ENCODE measurements around the gene CYP51A1. TPM values are rescaled to one million over a fixed set of nuclear protein-coding genes. Genes with fewer than 3 reads are reported as not detected.

Gene CYP51A1
- polyA plus RNA-seq, 1 experiment: 9.1 TPM

DNA sequence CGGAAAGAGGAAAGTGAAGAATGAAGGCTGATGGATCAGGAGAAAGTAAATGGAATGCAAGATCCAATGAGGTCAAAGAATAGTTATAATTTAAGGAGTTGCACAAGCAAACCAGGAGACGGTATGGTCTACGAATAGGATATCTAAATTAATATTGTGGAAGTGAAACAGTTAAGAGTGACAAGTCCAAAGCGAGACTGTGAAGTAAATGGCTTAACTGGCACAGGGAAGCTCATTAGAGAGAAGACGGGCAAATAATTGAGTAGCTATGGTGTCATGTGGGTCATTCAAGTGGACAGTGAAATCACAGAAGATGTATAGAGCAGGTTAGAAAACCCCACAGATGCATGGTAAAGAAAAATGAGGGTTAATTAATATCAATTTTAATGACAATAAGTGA is 3.2 kb downstream of the CYP51A1 start:
- no peak for DNase-seq (ENCODE audit: low read depth, low spot score)
- Histone ChIP-seq H3K27ac (ENCODE audit: low read depth, low read length) (no peak overlapping the region), H3K27me3 (ENCODE audit: control insufficient read depth, insufficient read depth, low read length) (no peaks in the 10 kb centered on the region), H3K4me3 (ENCODE audit: low read depth, low read length) (no peak overlapping the region), H3K9me3 (ENCODE audit: control insufficient read depth, insufficient read depth, low read length) (no peaks in the 10 kb centered on the region)
- TF ChIP-seq CTCF (IDR thresholded peaks at IDR 0.05; ENCODE audit: low read depth, low read length): no peak
- POLR2A ChIA-PET: no interaction called here
- CTCF ChIA-PET: interaction anchor here (0.7 to 2.5 kb wide), 4 partner anchors 178 to 535 kb away, joined by 3 to 9 read pairs (median 6); partner anchors contain the start of genes GATAD1 and MTERF1

DNA sequence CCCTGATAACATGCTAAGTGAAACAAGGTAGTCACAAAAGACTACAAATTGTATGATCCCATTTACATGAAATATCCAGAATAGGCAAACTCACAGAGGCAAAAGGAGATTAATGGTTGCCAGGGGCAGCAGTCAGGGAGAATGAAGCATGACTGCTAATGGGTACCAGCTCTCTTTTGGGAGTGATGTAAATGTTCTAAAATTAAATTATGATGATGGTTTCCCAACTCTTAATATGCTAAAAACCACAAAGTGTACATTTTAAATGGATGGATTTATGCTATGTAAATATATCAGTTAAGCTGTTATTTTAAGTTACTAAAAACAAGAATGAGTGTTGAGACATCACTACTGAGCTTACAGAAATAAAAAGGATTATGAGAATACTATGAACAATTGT is 12.6 kb downstream of the CYP51A1 start:
- no peak for DNase-seq (ENCODE audit: low read depth, low spot score)
- H3K27me3 ChIP-seq (ENCODE audit: control insufficient read depth, insufficient read depth, low read length): no peaks in the 10 kb centered on the region
- no peak overlapping the region for H3K27ac ChIP-seq (ENCODE audit: low read depth, low read length)
- ChIA-PET CTCF (no interaction called here), POLR2A (no interaction called here)
- H3K9me3 ChIP-seq (ENCODE audit: control insufficient read depth, insufficient read depth, low read length): peaks cover 3% of the 10 kb centered on the region; the same call in 1 of the 2 replicates
- TF ChIP-seq CTCF (IDR thresholded peaks at IDR 0.05; ENCODE audit: low read depth, low read length): no peak
- H3K4me3 ChIP-seq (ENCODE audit: low read depth, low read length): no peak overlapping the region

DNA sequence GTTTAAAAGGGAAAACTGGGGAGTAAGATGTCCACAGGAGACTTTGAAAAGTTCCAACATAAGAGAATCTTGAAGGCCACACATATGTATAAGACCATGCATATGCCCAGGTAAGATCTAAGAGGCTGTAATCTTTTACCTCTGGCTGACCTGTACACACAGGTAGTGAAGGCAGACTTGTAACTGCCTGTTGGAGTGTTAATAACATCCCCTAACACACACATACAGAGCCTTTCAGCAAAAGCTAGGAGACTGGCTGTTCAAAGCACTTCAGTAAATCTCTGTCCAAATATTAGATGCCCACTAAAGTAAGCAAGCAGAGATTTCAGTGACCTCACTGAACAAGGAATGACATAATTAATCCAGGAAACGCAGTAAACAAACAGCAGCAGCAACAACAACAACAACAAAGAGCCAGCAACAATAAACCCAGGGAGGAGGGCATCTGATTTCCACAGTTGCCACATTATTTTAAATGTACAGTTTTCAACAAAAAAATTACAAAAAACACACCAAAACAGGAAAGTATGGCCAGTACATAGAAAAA is 15.0 kb downstream of the CYP51A1 start:
- H3K27ac ChIP-seq (ENCODE audit: low read depth, low read length): no peak overlapping the region
- CTCF ChIA-PET: no interaction called here
- H3K27me3 ChIP-seq (ENCODE audit: control insufficient read depth, insufficient read depth, low read length): no peaks in the 10 kb centered on the region
- DNase-seq (ENCODE audit: low read depth, low spot score): no peak
- POLR2A ChIA-PET: no interaction called here
- no peak overlapping the region for H3K4me3 ChIP-seq (ENCODE audit: low read depth, low read length)
- TF ChIP-seq CTCF (IDR thresholded peaks at IDR 0.05; ENCODE audit: low read depth, low read length): no peak
- H3K9me3 ChIP-seq (ENCODE audit: control insufficient read depth, insufficient read depth, low read length): peaks cover 3% of the 10 kb centered on the region; the same call in 1 of the 2 replicates

DNA sequence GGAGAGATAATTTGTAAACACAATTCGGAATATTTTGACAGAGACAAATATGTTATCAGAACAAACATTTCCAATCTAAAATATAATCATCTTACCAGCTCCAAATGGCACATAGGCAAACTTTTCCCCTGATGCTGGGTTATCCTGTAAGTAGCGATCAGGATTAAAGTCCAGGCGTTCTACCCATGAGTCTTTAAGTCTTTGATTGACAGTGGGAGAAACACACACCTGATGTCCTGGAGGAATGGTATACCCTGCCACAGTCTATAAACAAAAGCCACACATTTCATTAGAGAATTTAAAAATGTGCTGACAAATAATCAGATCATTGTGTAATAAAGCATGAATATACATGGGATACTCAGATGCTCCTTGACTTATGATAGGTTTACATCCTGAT is 17.3 kb downstream of the CYP51A1 start:
- no peak for TF ChIP-seq CTCF (IDR thresholded peaks at IDR 0.05; ENCODE audit: low read depth, low read length)
- ChIA-PET POLR2A (no interaction called here), CTCF (interaction anchor here (1.4 kb wide), 1 partner anchor 62 kb away, joined by 3 read pairs; the partner anchor contains the start of gene LRRD1)

GRCh38 chr7:92115821-92116220 is 18.5 kb downstream of the CYP51A1 start:
- ChIA-PET CTCF (interaction anchor here (0.6 to 1.4 kb wide), 4 partner anchors 12 to 332 kb away, joined by 3 to 5 read pairs (median 3); partner anchors contain the start of genes GATAD1 and LRRD1), POLR2A (interaction anchor here (0.7 kb wide), 1 partner anchor 244 kb away, joined by 3 read pairs; no protein-coding TSS in a partner anchor)
- no peak overlapping the region for H3K4me3 ChIP-seq (ENCODE audit: low read depth, low read length)
- no peaks in the 10 kb centered on the region for H3K9me3 ChIP-seq (ENCODE audit: control insufficient read depth, insufficient read depth, low read length)
- no peak for TF ChIP-seq CTCF (IDR thresholded peaks at IDR 0.05; ENCODE audit: low read depth, low read length)
- H3K27ac ChIP-seq (ENCODE audit: low read depth, low read length): no peak overlapping the region
- no peak for DNase-seq (ENCODE audit: low read depth, low spot score)
- H3K27me3 ChIP-seq (ENCODE audit: control insufficient read depth, insufficient read depth, low read length): no peaks in the 10 kb centered on the region

More for the DNA sequence above, 17.3 kb downstream of the CYP51A1 start:
- H3K27ac ChIP-seq (ENCODE audit: low read depth, low read length): no peak overlapping the region
- H3K9me3 ChIP-seq (ENCODE audit: control insufficient read depth, insufficient read depth, low read length): peaks cover under 1% of the 10 kb centered on the region; the same call in 1 of the 2 replicates
- H3K27me3 ChIP-seq (ENCODE audit: control insufficient read depth, insufficient read depth, low read length): no peaks in the 10 kb centered on the region
- no peak for DNase-seq (ENCODE audit: low read depth, low spot score)
- no peak overlapping the region for H3K4me3 ChIP-seq (ENCODE audit: low read depth, low read length)
